HG03103 (cell line): ENCODE measurements around the gene SMIM38.

Experiments used
- ATAC-seq: cut with Tn5 transposase; IDR thresholded peaks from one replicate; pipeline ENCODE4 v1.9.1; 2021; ENCODE audit warnings: low read depth; ENCODE audit not compliant: unreplicated experiment

SMIM38 gene

GRCh38 chr11:69157822-69158231, 2.1 kb downstream of the SMIM38 start:
- ATAC-seq: no peak

GRCh38 chr11:69158301-69159149, 2.8 kb downstream of the SMIM38 start:
- ATAC-seq: no peak

GRCh38 chr11:69159150-69159852, 3.6 kb downstream of the SMIM38 start:
- ATAC-seq: no peak

- ATAC-seq: no peak
Observed at GRCh38 chr11:69160296-69161116, 4.8 kb downstream of the SMIM38 start.

- ATAC-seq: no peak
Observed at GRCh38 chr11:69161117-69161407, 5.3 kb downstream of the SMIM38 start.

GRCh38 chr11:69162505-69162904, 6.8 kb downstream of the SMIM38 start:
- ATAC-seq: no peak

- ATAC-seq: no peak
Observed at GRCh38 chr11:69163842-69164241, 8.1 kb downstream of the SMIM38 start.

GRCh38 chr11:69164824-69165223, 9.1 kb downstream of the SMIM38 start:
- ATAC-seq: no peak

GRCh38 chr11:69165775-69166174, 10.0 kb downstream of the SMIM38 start:
- ATAC-seq: no peak

- ATAC-seq: peak; percentile 79
Observed at GRCh38 chr11:69166218-69167115, 10.7 kb downstream of the SMIM38 start.

GRCh38 chr11:69167130-69167915, 11.6 kb downstream of the SMIM38 start:
- ATAC-seq: no peak

- ATAC-seq: no peak
Observed at GRCh38 chr11:69167916-69168691, 12.4 kb downstream of the SMIM38 start.

- ATAC-seq: no peak
Observed at GRCh38 chr11:69169479-69169878, 13.7 kb downstream of the SMIM38 start.

GRCh38 chr11:69170704-69171103, 15.0 kb downstream of the SMIM38 start:
- no peak for ATAC-seq

GRCh38 chr11:69171476-69172240, 15.9 kb downstream of the SMIM38 start:
- no peak for ATAC-seq

- no peak for ATAC-seq
Observed at GRCh38 chr11:69172674-69173073, 16.9 kb downstream of the SMIM38 start.

GRCh38 chr11:69173331-69173730, 17.6 kb downstream of the SMIM38 start:
- ATAC-seq: no peak
